Activated CD8-positive, alpha-beta memory T cell treated with anti-CD3 and anti-CD28 coated beads for 36 hours (primary cell): ENCODE results near the gene GIMAP8. TPM values are rescaled to one million over a fixed set of nuclear protein-coding genes. Genes with fewer than 3 reads are reported as not detected.

ENCODE experiments used
- CTCF ChIA-PET: fragments of 350-600 bp; sonication (Branson Sonifier 250); formaldehyde crosslinking; loops from one replicate; lab custom pipeline; 2021; ENCODE audit warnings: antibody characterized with exemption; lab: Charles Lee
- POLR2A ChIA-PET: fragments of 350-600 bp; sonication (Branson Sonifier 250); formaldehyde crosslinking; loops from one replicate; lab custom pipeline; 2021; ENCODE audit warnings: antibody characterized with exemption; lab: Charles Lee
- total RNA-seq, 2 experiments: library from RNA; stranded (reverse); gene quantifications; one replicate each; pipeline ENCODE4 v1.2.3, GENCODE V29; 2021

GIMAP8 gene
- total RNA-seq, 2 experiments from 2014 or later, result 6.6 to 7.5 TPM

GRCh38 chr7:150430465-150431085 lies 19.9 kb upstream of the GIMAP8 start:
- CTCF ChIA-PET, result no interaction called here
- POLR2A ChIA-PET, result no interaction called here

- POLR2A ChIA-PET, result no interaction called here
- CTCF ChIA-PET, result no interaction called here
These were observed 18.4 kb upstream of the GIMAP8 start for GRCh38 chr7:150431839-150432658.

GRCh38 chr7:150432915-150433892 lies 17.2 kb upstream of the GIMAP8 start:
- CTCF ChIA-PET, result interaction anchor here (0.9 to 1.2 kb wide), 2 partner anchors 11 to 333 kb away, joined by 3 read pairs; no protein-coding TSS in a partner anchor
- POLR2A ChIA-PET, result no interaction called here

GRCh38 chr7:150434240-150434639 lies 16.2 kb upstream of the GIMAP8 start:
- CTCF ChIA-PET, result interaction anchor here (1.2 kb wide), 1 partner anchor 332 kb away, joined by 3 read pairs; no protein-coding TSS in a partner anchor
- POLR2A ChIA-PET, result no interaction called here

GRCh38 chr7:150435047-150435389 lies 15.4 kb upstream of the GIMAP8 start:
- ChIA-PET CTCF (no interaction called here), POLR2A (no interaction called here)

GRCh38 chr7:150435390-150436073 lies 14.9 kb upstream of the GIMAP8 start:
- CTCF ChIA-PET, result no interaction called here
- POLR2A ChIA-PET, result no interaction called here

- ChIA-PET POLR2A (no interaction called here), CTCF (interaction anchor here (1.3 kb wide), 1 partner anchor 9 kb away, joined by 3 read pairs; no protein-coding TSS in a partner anchor)
These were observed 10.5 kb upstream of the GIMAP8 start for GRCh38 chr7:150439967-150440366.

- POLR2A ChIA-PET, result no interaction called here
- CTCF ChIA-PET, result no interaction called here
These were observed 8.9 kb upstream of the GIMAP8 start for GRCh38 chr7:150441524-150441923.

- ChIA-PET CTCF (no interaction called here), POLR2A (no interaction called here)
These were observed 7.6 kb upstream of the GIMAP8 start for GRCh38 chr7:150442811-150443210.

GRCh38 chr7:150443793-150444540 lies 6.5 kb upstream of the GIMAP8 start:
- POLR2A ChIA-PET, result no interaction called here
- CTCF ChIA-PET, result no interaction called here

GRCh38 chr7:150444674-150445365 lies 5.6 kb upstream of the GIMAP8 start:
- ChIA-PET POLR2A (no interaction called here), CTCF (no interaction called here)

GRCh38 chr7:150446288-150446938 lies 4.0 kb upstream of the GIMAP8 start:
- ChIA-PET CTCF (interaction anchor here (0.5 kb wide), 1 partner anchor 183 kb away, joined by 4 read pairs; no protein-coding TSS in a partner anchor), POLR2A (no interaction called here)

- CTCF ChIA-PET, result interaction anchor here (0.8 to 3.1 kb wide), 19 partner anchors 9 to 331 kb away, joined by 3 to 19 read pairs (median 5); partner anchors contain the start of genes GIMAP1, GIMAP4, GIMAP6 and GIMAP7
- POLR2A ChIA-PET, result interaction anchor here (1.3 kb wide), 1 partner anchor 307 kb away, joined by 3 read pairs; no protein-coding TSS in a partner anchor
These were observed 2.3 kb upstream of the GIMAP8 start for GRCh38 chr7:150447966-150448788.

- ChIA-PET CTCF (interaction anchor here (0.6 to 3.1 kb wide), 31 partner anchors 10 to 330 kb away, joined by 3 to 19 read pairs (median 4); partner anchors contain the start of genes GIMAP1, GIMAP4, GIMAP6 and GIMAP7), POLR2A (interaction anchor here (0.7 to 4.0 kb wide), 3 partner anchors 118 to 307 kb away, joined by 3 to 15 read pairs (median 3); partner anchors contain the start of gene GIMAP4)
These were observed 1.7 kb upstream of the GIMAP8 start for GRCh38 chr7:150448789-150449147.

- ChIA-PET CTCF (interaction anchor here (0.6 to 3.1 kb wide), 31 partner anchors 10 to 329 kb away, joined by 3 to 19 read pairs (median 4); partner anchors contain the start of genes GIMAP1, GIMAP4, GIMAP6 and GIMAP7), POLR2A (interaction anchor here (0.7 to 4.0 kb wide), 6 partner anchors 53 to 306 kb away, joined by 3 to 18 read pairs (median 5); partner anchors contain the start of genes GIMAP4 and GIMAP7)
These were observed 1.1 kb upstream of the GIMAP8 start for GRCh38 chr7:150449206-150449952.
